BLaER1 treated with 17β-estradiol and CSF1 and Interleukin-3, amounts not matched to agents 10 nM and 100 nM (cell line): ENCODE measurements around the gene WASF1.

Source experiments
- H3K27ac ChIP-seq, 11 experiments: shearing (Covaris generic); formaldehyde crosslinking; 2 replicates each; pipeline ENCODE4 v1.8.1; 2022
- H3K27me3 ChIP-seq, 11 experiments: shearing (Covaris generic); formaldehyde crosslinking; 2 replicates each; pipeline ENCODE4 v1.8.1; 2022
- H3K36me3 ChIP-seq, 11 experiments: shearing (Covaris generic); formaldehyde crosslinking; 2 replicates each; pipeline ENCODE4 v1.8.1; 2022
- H3K4me1 ChIP-seq, 10 experiments: shearing (Covaris generic); formaldehyde crosslinking; 2 replicates each; pipeline ENCODE4 v1.8.1; 2022
- H3K4me2 ChIP-seq, 11 experiments: shearing (Covaris generic); formaldehyde crosslinking; 2 replicates each; pipeline ENCODE4 v1.8.1; 2022
- H3K4me3 ChIP-seq, 10 experiments: shearing (Covaris generic); formaldehyde crosslinking; 2 replicates each; pipeline ENCODE4 v1.8.1; 2022
- H3K9ac ChIP-seq, 11 experiments: shearing (Covaris generic); formaldehyde crosslinking; 2 replicates each; pipeline ENCODE4 v1.8.1; 2022
- H3K9me3 ChIP-seq, 11 experiments: shearing (Covaris generic); formaldehyde crosslinking; replicated peaks in 1 of 11; 2 replicates each; pipeline ENCODE4 v1.8.1; 2022
- H4K20me1 ChIP-seq, 11 experiments: shearing (Covaris generic); formaldehyde crosslinking; 2 replicates each; pipeline ENCODE4 v1.8.1; 2022
- Cebpa-rat ChIP-seq, 11 experiments: shearing (Covaris generic); IDR thresholded peaks; 2 replicates each; pipeline ENCODE4 v1.8.1; 2022

WASF1 gene

GRCh38 chr6:110105296-110105695 is 74.2 kb downstream of the WASF1 start:
- Histone ChIP-seq H3K4me2 (no peak overlapping the region), H3K36me3 (peaks cover 78 to 100% (median 94%) of the 10 kb centered on the region in 11 experiments), H4K20me1 (no peaks in the 10 kb centered on the region), H3K9me3 (no peaks in the 10 kb centered on the region), H3K27ac (no peak overlapping the region), H3K4me3 (no peak overlapping the region), H3K27me3 (no peaks in the 10 kb centered on the region), H3K9ac (no peak overlapping the region), H3K4me1 (peaks cover 0 to 18% (median 4%) of the 10 kb centered on the region in 10 experiments; a peak in 8 of 20 replicates)
- no peak for TF ChIP-seq Cebpa-rat (IDR thresholded peaks at IDR 0.05)

GRCh38 chr6:110103260-110103659 is 76.2 kb downstream of the WASF1 start:
- Histone ChIP-seq H3K36me3 (peaks cover 84 to 100% (median 96%) of the 10 kb centered on the region in 11 experiments), H3K4me3 (no peak overlapping the region), H3K4me1 (peaks cover 0 to 18% (median 4%) of the 10 kb centered on the region in 10 experiments; a peak in 8 of 20 replicates), H4K20me1 (no peaks in the 10 kb centered on the region), H3K9ac (no peak overlapping the region), H3K27me3 (no peaks in the 10 kb centered on the region), H3K4me2 (peak overlapping the region in 1 of 11 experiments; percentile 11; a peak in 3 of 22 replicates), H3K9me3 (no peaks in the 10 kb centered on the region), H3K27ac (no peak overlapping the region)
- TF ChIP-seq Cebpa-rat (IDR thresholded peaks at IDR 0.05), result no peak

GRCh38 chr6:110102411-110102810 is 77.1 kb downstream of the WASF1 start:
- Histone ChIP-seq H3K4me1 (peaks cover 0 to 18% (median 5%) of the 10 kb centered on the region in 10 experiments; a peak in 10 of 20 replicates), H3K9me3 (no peaks in the 10 kb centered on the region), H3K27ac (no peak overlapping the region), H3K27me3 (no peaks in the 10 kb centered on the region), H3K4me2 (peak overlapping the region in 1 of 11 experiments; percentile 14; a peak in 2 of 22 replicates), H3K36me3 (peaks cover 76 to 100% (median 89%) of the 10 kb centered on the region in 11 experiments), H3K9ac (no peak overlapping the region), H3K4me3 (no peak overlapping the region), H4K20me1 (no peaks in the 10 kb centered on the region)
- no peak for TF ChIP-seq Cebpa-rat (IDR thresholded peaks at IDR 0.05)

GRCh38 chr6:110101885-110102284 is 77.6 kb downstream of the WASF1 start:
- Histone ChIP-seq H3K9me3 (no peaks in the 10 kb centered on the region), H4K20me1 (no peaks in the 10 kb centered on the region), H3K9ac (no peak overlapping the region), H3K36me3 (peaks cover 72 to 100% (median 83%) of the 10 kb centered on the region in 11 experiments), H3K4me3 (no peak overlapping the region), H3K4me1 (peaks cover 0 to 18% (median 7%) of the 10 kb centered on the region in 10 experiments; a peak in 11 of 20 replicates), H3K4me2 (peak overlapping the region in 1 of 11 experiments; percentile 14; a peak in 1 of 22 replicates), H3K27ac (no peak overlapping the region), H3K27me3 (no peaks in the 10 kb centered on the region)
- TF ChIP-seq Cebpa-rat (IDR thresholded peaks at IDR 0.05), result no peak

GRCh38 chr6:110098511-110099116 is 80.9 kb downstream of the WASF1 start:
- Histone ChIP-seq H3K27me3 (no peaks in the 10 kb centered on the region), H3K4me3 (no peak overlapping the region), H3K4me2 (no peak overlapping the region), H3K9ac (no peak overlapping the region), H3K4me1 (peaks cover 0 to 18% (median 8%) of the 10 kb centered on the region in 10 experiments; a peak in 11 of 20 replicates), H3K9me3 (no peaks in the 10 kb centered on the region), H3K36me3 (peaks cover 44 to 76% (median 57%) of the 10 kb centered on the region in 11 experiments), H3K27ac (no peak overlapping the region), H4K20me1 (no peaks in the 10 kb centered on the region)
- no peak for TF ChIP-seq Cebpa-rat (IDR thresholded peaks at IDR 0.05)

- Histone ChIP-seq H3K27ac (peak overlapping the region in 2 of 11 experiments; percentile 18 to 28; a peak in 1 of 22 replicates), H3K4me2 (peak overlapping the region in 2 of 11 experiments; percentile 2 to 6; a peak in 1 of 22 replicates), H3K4me3 (no peak overlapping the region)
Measured at GRCh38 chr6:110097443-110097842, 82.0 kb downstream of the WASF1 start.

GRCh38 chr6:110095935-110096334 is 83.5 kb downstream of the WASF1 start:
- TF ChIP-seq Cebpa-rat (IDR thresholded peaks at IDR 0.05), result no peak
- Histone ChIP-seq H3K9ac (no peak overlapping the region), H3K4me1 (peaks cover 0 to 11% (median 0%) of the 10 kb centered on the region in 10 experiments; a peak in 5 of 20 replicates), H3K27me3 (no peaks in the 10 kb centered on the region), H3K4me2 (no peak overlapping the region), H4K20me1 (no peaks in the 10 kb centered on the region), H3K27ac (0 out of 22 replicates have a peak overlapping the region, but pooled peaks of 1 of the 11 experiments have one; percentile 4), H3K36me3 (peaks cover 36 to 69% (median 43%) of the 10 kb centered on the region in 11 experiments), H3K4me3 (no peak overlapping the region), H3K9me3 (peaks cover 8 to 15% (median 10%) of the 10 kb centered on the region in 11 experiments; a peak in 19 of 22 replicates)

More at GRCh38 chr6:110097443-110097842, 82.0 kb downstream of the WASF1 start:
- Histone ChIP-seq H3K4me1 (peaks cover 0 to 11% (median 7%) of the 10 kb centered on the region in 10 experiments; a peak in 11 of 20 replicates), H3K9me3 (0 out of 22 replicates have a peak, but pooled peaks cover 0 to under 1% (median 0%) of the 10 kb centered on the region in 11 experiments), H3K36me3 (peaks cover 37 to 69% (median 47%) of the 10 kb centered on the region in 11 experiments), H3K9ac (no peak overlapping the region), H4K20me1 (no peaks in the 10 kb centered on the region), H3K27me3 (no peaks in the 10 kb centered on the region)
- TF ChIP-seq Cebpa-rat (IDR thresholded peaks at IDR 0.05), result no peak

GRCh38 chr6:110095101-110095500 is 84.4 kb downstream of the WASF1 start:
- Histone ChIP-seq H3K4me2 (no peak overlapping the region), H3K36me3 (peaks cover 28 to 65% (median 35%) of the 10 kb centered on the region in 11 experiments), H3K9ac (no peak overlapping the region), H3K9me3 (peaks cover 14 to 24% (median 17%) of the 10 kb centered on the region in 11 experiments; a peak in 21 of 22 replicates), H4K20me1 (no peaks in the 10 kb centered on the region), H3K4me1 (peaks cover 0 to 11% (median 0%) of the 10 kb centered on the region in 10 experiments; a peak in 5 of 20 replicates), H3K27ac (no peak overlapping the region), H3K4me3 (no peak overlapping the region), H3K27me3 (no peaks in the 10 kb centered on the region)
- TF ChIP-seq Cebpa-rat (IDR thresholded peaks at IDR 0.05), result no peak

- H4K20me1 ChIP-seq, result no peaks in the 10 kb centered on the region
- peaks cover 0 to 11% (median 4%) of the 10 kb centered on the region in 10 experiments; a peak in 13 of 20 replicates for H3K4me1 ChIP-seq
- H3K27ac ChIP-seq, result no peak overlapping the region
- H3K27me3 ChIP-seq, result no peaks in the 10 kb centered on the region
- no peak for TF ChIP-seq Cebpa-rat (IDR thresholded peaks at IDR 0.05)
- H3K36me3 ChIP-seq, result peaks cover 17 to 54% (median 25%) of the 10 kb centered on the region in 11 experiments
- no peak overlapping the region for H3K9ac ChIP-seq
- no peak overlapping the region for H3K4me3 ChIP-seq
- H3K4me2 ChIP-seq, result no peak overlapping the region
- H3K9me3 ChIP-seq, result peaks cover 14 to 33% (median 27%) of the 10 kb centered on the region in 11 experiments
Measured at GRCh38 chr6:110093981-110094380, 85.5 kb downstream of the WASF1 start.
